Activated CD8-positive, alpha-beta memory T cell treated with anti-CD3 and anti-CD28 coated beads, Interleukin-2, amount 10 ng/mL, durations not matched to agents 7 days and 5 days (primary cell): ENCODE measurements around the gene SGCA. TPM values are rescaled to one million over a fixed set of nuclear protein-coding genes. Genes with fewer than 3 reads are reported as not detected.

Experiments used
- ATAC-seq: fragments of 150-1000 bp; cut with Tn5 transposase; one replicate; pipeline ENCODE4 v1.10.0; 2021; ENCODE audit warnings: moderate library complexity
- CTCF ChIA-PET: fragments of 350-600 bp; sonication (Branson Sonifier 250); formaldehyde crosslinking; loops from one replicate; lab custom pipeline; 2021; ENCODE audit warnings: antibody characterized with exemption; lab: Charles Lee
- DNase-seq: peaks from one replicate; pipeline ENCODE4 v3.0.0-alpha.2; 2020
- H3K27ac Mint-ChIP-seq: one replicate; pipeline ENCODE4 v1.8.0; 2021; ENCODE audit warnings: mild to moderate bottlenecking, mixed read lengths
- H3K27me3 Mint-ChIP-seq: one replicate; pipeline ENCODE4 v1.8.0; 2021; ENCODE audit warnings: mixed read lengths
- H3K36me3 Mint-ChIP-seq: one replicate; pipeline ENCODE4 v1.8.0; 2021; ENCODE audit warnings: mild to moderate bottlenecking, mixed read lengths
- H3K4me1 Mint-ChIP-seq: one replicate; pipeline ENCODE4 v1.8.0; 2021; ENCODE audit warnings: mixed read lengths
- H3K4me3 Mint-ChIP-seq: one replicate; pipeline ENCODE4 v1.8.0; 2021; ENCODE audit warnings: mild to moderate bottlenecking, moderate library complexity, mixed read lengths
- H3K9me3 Mint-ChIP-seq: one replicate; pipeline ENCODE4 v1.8.0; 2022; ENCODE audit warnings: low read depth, mixed read lengths
- total RNA-seq, 2 experiments: library from RNA; stranded (reverse); gene quantifications; one replicate each; pipeline ENCODE4 v1.2.3, GENCODE V29; 2021

SGCA gene
- total RNA-seq, 2 experiments from 2014 or later: 0.23 TPM; not detected in 1

DNA sequence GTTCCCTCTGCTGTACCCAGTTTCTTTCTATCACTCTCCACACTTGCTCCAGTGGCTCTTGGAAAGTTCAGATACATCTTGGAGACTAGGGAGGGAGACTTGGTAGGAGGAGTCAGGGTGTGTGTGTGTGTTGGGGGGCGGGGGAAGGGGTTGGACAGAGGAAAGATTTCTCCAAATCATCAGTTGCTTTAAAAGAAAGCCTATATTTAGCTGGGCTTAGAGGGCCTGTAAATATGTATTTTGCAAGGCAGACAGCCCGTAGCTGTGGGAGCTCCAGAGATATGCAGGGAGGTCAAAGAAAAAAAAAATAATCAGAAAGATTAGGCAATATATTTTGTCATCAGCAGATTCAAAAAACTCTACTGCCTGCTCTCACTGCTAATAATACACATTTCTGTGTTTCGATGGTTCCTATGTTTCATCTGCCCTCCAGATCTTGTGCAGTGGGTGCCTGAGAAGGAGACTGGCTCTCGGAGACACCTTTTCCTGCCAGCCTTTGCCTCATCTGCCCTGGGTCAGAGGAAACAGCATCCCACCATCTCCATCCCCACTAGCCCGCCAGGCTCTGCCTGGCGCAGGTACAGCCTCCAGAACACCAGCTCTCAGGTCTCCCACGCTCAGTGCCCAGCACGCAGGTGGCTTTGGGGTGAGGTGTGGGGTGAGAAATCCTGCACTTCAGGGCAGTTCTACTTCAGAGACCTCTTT is 10.5 kb upstream of the SGCA start:
- ATAC-seq: no peak
- no peak overlapping the region for H3K4me3 Mint-ChIP-seq
- peak overlapping the region; percentile 60 for H3K27ac Mint-ChIP-seq
- no peak for DNase-seq
- H3K9me3 Mint-ChIP-seq: no peaks in the 10 kb centered on the region
- H3K36me3 Mint-ChIP-seq: no peaks in the 10 kb centered on the region
- H3K27me3 Mint-ChIP-seq: peaks cover 2% of the 10 kb centered on the region
- H3K4me1 Mint-ChIP-seq: peaks cover 39% of the 10 kb centered on the region
- CTCF ChIA-PET: interaction anchor here (1.1 to 5.9 kb wide), 5 partner anchors 10 to 61 kb away, joined by 3 to 22 read pairs (median 6); no protein-coding TSS in a partner anchor

DNA sequence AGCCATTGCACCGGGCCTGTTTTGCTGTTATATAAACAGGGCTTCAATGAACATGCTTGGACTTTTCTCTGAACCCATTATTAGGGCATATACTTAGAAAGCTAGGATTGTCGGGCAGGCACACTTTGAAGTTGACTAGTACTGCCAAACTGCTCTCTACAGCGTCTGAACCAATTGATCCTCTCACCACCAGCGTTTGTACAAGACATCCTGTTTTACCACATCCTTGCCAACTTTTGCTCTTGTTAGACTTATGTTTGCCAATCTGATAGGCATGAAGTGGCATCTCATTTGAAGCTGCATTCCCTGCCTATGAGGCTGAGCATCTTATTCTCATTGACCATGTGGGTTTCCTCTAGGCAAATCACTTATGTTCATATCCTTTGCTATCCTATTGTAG is 7.9 kb upstream of the SGCA start:
- no peaks in the 10 kb centered on the region for H3K9me3 Mint-ChIP-seq
- H3K4me3 Mint-ChIP-seq: no peak overlapping the region
- CTCF ChIA-PET: interaction anchor here (1.0 to 5.9 kb wide), 6 partner anchors 8 to 40 kb away, joined by 3 to 22 read pairs (median 6); no protein-coding TSS in a partner anchor
- no peak for DNase-seq
- H3K36me3 Mint-ChIP-seq: no peaks in the 10 kb centered on the region
- ATAC-seq: no peak
- H3K4me1 Mint-ChIP-seq: peaks cover 44% of the 10 kb centered on the region
- peaks cover 8% of the 10 kb centered on the region for H3K27me3 Mint-ChIP-seq
- no peak overlapping the region for H3K27ac Mint-ChIP-seq

DNA sequence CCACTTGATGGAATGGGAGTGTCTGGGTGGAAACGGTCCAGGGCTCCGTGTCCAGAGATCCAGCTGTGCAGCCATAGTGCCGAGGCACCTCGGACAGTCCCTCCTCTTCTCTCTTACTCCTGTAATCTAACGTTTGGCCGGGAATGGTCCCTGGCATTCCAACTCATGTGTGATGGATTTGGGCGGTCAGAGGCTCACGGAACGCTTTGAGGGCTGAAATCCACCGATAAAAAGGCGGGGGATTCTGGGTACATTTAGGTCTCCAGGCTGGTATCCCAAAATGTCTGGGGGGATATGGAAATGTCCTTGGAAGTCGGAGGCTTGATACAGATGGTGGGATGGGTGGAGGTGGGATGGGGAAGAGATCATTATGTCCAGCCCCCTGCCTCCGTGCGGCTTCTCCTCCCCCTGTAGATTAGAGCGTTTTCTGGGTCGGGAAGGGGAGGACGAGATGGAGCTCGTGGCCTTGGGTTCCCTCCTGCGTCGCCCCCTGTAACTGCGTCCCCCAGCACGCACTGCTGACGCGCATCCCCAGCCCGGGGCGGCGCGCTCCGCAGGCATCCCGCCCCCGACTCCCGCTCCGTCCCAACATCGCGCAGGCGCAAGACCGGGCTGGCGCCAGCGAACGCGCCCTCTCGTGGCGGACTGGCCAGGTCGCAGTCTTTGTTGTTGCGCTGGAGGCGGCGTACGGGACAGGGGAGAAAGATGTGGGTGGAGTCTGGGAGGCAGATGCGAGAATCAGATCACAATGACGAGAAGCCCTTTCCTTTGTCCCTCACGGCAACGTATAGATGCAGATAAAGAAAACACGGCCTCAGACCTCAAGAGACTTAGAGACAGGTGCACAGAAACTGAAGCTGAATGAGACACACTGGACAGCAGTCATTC is 4.5 kb upstream of the SGCA start:
- no peaks in the 10 kb centered on the region for H3K36me3 Mint-ChIP-seq
- H3K9me3 Mint-ChIP-seq: no peaks in the 10 kb centered on the region
- H3K4me1 Mint-ChIP-seq: peaks cover 28% of the 10 kb centered on the region
- CTCF ChIA-PET: interaction anchor here (0.5 to 2.8 kb wide), 25 partner anchors 9 to 336 kb away, joined by 3 to 81 read pairs (median 9); partner anchors contain the start of genes PPP1R9B and SAMD14
- ATAC-seq: peak; percentile 98
- H3K27ac Mint-ChIP-seq: peak overlapping the region; percentile 67
- H3K4me3 Mint-ChIP-seq: peak overlapping the region; percentile 77
- peaks cover 8% of the 10 kb centered on the region for H3K27me3 Mint-ChIP-seq
- peak; percentile 96 for DNase-seq

DNA sequence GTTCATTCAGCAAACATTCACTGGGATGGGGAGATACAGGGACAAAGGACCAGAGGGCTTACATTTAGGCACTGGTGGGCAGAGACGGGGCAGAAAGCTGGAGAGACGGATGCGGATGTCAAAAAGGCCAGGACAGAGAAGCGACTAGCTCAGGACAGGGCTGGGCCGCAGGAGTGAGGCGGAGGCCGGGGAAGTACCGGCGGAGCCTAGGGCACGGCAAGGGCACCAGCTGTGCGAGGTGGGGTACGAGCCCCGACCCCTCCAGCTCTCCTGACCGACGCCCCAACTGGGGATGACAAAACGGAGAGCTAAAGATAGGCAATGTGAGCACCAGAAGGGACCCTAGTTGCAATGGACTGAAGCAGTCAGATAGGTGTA is 3.9 kb upstream of the SGCA start:
- ATAC-seq (no peak), DNase-seq (no peak)
- CTCF ChIA-PET: interaction anchor here (0.8 to 2.8 kb wide), 22 partner anchors 8 to 236 kb away, joined by 3 to 81 read pairs (median 10); partner anchors contain the start of genes PPP1R9B and SAMD14
- Mint-ChIP-seq H3K36me3 (no peaks in the 10 kb centered on the region), H3K27me3 (peaks cover 8% of the 10 kb centered on the region), H3K4me3 (peak overlapping the region; percentile 77), H3K27ac (peak overlapping the region; percentile 67), H3K4me1 (peaks cover 28% of the 10 kb centered on the region), H3K9me3 (no peaks in the 10 kb centered on the region)

DNA sequence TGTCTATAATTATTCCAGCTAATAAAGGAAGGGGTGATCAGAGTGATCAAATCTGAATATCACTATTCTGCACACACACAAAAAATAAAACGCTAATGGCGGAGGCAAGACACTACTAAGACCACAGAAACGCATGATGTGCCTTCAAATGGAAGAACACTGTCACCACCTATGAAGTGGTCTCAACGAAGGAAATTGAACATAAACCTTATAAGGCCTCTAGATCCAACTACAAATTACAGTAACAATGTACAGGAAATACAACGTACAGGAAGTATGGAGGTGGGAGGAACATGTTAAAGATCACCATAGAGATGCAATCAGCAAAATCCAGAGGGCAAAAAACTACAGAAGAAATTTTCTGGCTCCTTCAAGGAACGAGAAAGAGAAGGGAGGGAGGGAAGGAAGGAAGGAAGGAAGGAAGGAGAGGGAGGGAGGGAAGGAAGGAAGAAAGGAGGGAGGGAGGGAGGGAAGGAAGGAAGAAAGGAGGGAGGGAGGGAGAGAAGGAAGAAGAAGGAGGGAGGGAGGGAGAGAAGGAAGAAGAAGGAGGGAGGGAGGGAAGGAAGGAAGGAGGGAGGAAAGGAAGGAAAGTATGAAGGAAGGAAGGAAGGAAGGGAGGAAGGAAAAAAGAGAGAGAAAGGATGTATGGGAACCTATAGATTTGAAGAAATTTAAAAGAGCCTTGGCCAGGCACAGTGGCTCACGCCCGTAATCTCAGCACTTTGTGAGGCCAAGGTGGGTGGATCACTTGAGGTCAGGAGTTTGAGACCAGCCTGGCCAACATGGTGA is 3.1 kb upstream of the SGCA start:
- DNase-seq: no peak
- ATAC-seq: no peak
- no peak overlapping the region for H3K4me3 Mint-ChIP-seq
- H3K36me3 Mint-ChIP-seq: no peaks in the 10 kb centered on the region
- no peaks in the 10 kb centered on the region for H3K9me3 Mint-ChIP-seq
- peak overlapping the region; percentile 4 for H3K27ac Mint-ChIP-seq
- CTCF ChIA-PET: interaction anchor here (0.8 to 2.8 kb wide), 25 partner anchors 8 to 235 kb away, joined by 3 to 81 read pairs (median 6); partner anchors contain the start of genes PPP1R9B and SAMD14
- H3K27me3 Mint-ChIP-seq: peaks cover 8% of the 10 kb centered on the region
- peaks cover 28% of the 10 kb centered on the region for H3K4me1 Mint-ChIP-seq

DNA sequence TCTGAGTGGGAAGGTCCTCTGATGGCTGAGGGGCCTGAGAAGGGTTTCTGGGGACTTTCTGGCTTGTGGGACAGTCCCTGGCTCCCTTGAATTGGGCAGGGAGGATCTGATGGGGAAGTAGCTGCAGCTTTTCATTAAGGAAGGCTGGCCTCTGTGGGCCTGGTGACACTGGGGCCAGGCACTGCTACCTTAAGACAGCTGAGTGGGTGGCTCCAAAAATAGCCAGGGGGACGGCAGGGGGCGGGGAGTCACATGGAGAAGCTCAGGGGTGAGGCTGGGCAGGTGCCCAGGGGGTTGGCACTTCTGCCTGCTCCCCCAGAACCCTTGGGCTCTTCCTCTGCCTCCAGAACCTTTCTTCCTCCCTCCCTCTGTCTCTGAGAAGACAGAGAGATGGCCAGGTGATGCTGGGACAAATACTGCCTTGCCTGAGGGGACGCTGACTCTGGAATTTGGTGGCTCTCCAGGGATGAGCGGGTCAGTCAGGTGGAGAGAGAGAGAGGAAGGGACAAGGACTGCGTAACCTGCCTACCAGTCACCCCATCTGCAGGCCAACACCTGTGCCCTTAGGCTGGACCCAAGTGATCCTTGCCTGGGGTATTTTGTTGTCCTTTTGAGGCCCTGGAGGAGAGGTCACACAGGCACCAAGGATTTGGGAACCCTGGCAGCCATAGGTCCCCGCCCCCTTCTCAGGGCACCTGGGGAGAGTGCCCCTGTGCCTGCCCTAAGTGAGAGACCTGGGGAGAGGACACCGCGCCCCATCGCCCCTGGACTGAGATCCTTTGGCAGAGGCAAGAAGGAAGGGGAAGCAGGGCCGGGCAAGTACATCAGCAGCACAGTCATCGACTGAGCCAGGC is 1.7 kb upstream of the SGCA start:
- H3K9me3 Mint-ChIP-seq: no peaks in the 10 kb centered on the region
- peaks cover 23% of the 10 kb centered on the region for H3K4me1 Mint-ChIP-seq
- H3K36me3 Mint-ChIP-seq: no peaks in the 10 kb centered on the region
- DNase-seq (no peak), ATAC-seq (no peak)
- no peak overlapping the region for H3K27ac Mint-ChIP-seq
- CTCF ChIA-PET: interaction anchor here (0.6 to 2.0 kb wide), 10 partner anchors 10 to 1350 kb away, joined by 3 to 5 read pairs (median 4); partner anchors contain the start of gene PPP1R9B
- H3K4me3 Mint-ChIP-seq: no peak overlapping the region
- H3K27me3 Mint-ChIP-seq: peaks cover 8% of the 10 kb centered on the region

DNA sequence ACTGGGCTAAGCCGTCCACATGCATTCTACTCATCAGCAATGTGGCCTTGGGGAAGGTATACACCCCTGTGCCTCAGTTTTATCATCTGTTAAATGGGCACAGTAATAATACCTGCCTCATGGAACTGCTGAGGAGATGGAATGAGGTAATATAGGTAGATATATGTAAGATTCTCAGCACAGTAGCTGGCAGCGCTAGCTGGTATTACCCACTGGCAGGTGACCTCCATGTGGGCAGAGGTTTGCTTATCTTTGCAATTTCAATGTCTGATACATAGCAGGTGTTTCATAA is 1.2 kb upstream of the SGCA start:
- Mint-ChIP-seq H3K4me1 (peaks cover 29% of the 10 kb centered on the region), H3K36me3 (no peaks in the 10 kb centered on the region), H3K9me3 (no peaks in the 10 kb centered on the region), H3K4me3 (no peak overlapping the region), H3K27ac (no peak overlapping the region), H3K27me3 (peaks cover 8% of the 10 kb centered on the region)
- CTCF ChIA-PET: interaction anchor here (1.0 to 2.8 kb wide), 7 partner anchors 9 to 132 kb away, joined by 3 to 10 read pairs (median 4); partner anchors contain the start of gene PDK2
- no peak for ATAC-seq
- no peak for DNase-seq

DNA sequence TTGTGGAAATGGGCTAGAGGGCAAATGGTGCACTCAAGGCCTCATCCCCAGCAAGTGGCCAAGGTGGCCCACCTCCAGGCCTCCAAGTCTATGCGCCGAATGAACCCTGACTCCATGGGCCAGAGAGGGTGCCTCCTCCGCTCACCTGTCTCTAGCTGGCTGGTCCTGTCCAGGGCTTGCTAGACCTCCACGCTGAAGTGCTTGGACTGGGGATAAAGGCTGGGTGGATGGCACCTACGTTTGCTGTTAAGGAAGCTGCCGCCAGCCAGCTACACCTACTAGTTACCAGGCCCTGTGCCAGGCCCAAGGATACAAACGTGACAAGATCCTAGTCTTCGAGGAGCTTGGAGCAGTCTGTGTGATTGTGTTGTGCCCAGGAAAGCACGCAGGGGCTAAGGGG is 739 bp upstream of the SGCA start:
- no peak overlapping the region for H3K27ac Mint-ChIP-seq
- H3K4me3 Mint-ChIP-seq: no peak overlapping the region
- ATAC-seq (no peak), DNase-seq (no peak)
- no peaks in the 10 kb centered on the region for H3K9me3 Mint-ChIP-seq
- peaks cover 8% of the 10 kb centered on the region for H3K27me3 Mint-ChIP-seq
- H3K4me1 Mint-ChIP-seq: peaks cover 29% of the 10 kb centered on the region
- no peaks in the 10 kb centered on the region for H3K36me3 Mint-ChIP-seq
- CTCF ChIA-PET: interaction anchor here (0.8 to 2.8 kb wide), 12 partner anchors 10 to 354 kb away, joined by 3 to 10 read pairs (median 4); partner anchors contain the start of gene PDK2

DNA sequence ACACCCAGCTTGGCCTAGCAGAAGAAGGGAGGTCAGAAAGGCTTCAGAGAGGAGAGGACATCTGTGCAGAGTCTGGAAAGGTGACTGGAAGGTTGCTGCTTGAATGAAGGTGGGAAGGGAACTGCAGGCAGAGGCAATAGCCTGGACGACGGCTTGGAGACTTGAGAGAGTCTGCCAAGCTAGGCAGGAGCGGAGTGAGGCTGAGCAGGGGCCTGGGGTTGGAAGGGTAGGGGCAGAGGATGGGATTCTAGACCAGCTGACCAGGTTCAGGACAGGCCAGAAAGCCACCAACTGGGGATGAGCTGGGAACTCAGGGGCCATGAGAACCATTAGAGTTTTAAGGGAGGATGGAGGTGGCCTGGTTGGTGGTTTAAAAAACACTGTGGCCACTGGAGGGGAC is 339 bp upstream of the SGCA start:
- H3K4me1 Mint-ChIP-seq: peaks cover 31% of the 10 kb centered on the region
- peaks cover 4% of the 10 kb centered on the region for H3K27me3 Mint-ChIP-seq
- no peak for ATAC-seq
- H3K36me3 Mint-ChIP-seq: no peaks in the 10 kb centered on the region
- no peak for DNase-seq
- H3K9me3 Mint-ChIP-seq: no peaks in the 10 kb centered on the region
- H3K27ac Mint-ChIP-seq: no peak overlapping the region
- H3K4me3 Mint-ChIP-seq: no peak overlapping the region
- CTCF ChIA-PET: interaction anchor here (0.8 to 2.8 kb wide), 10 partner anchors 11 to 354 kb away, joined by 3 to 10 read pairs (median 4); partner anchors contain the start of gene PDK2

DNA sequence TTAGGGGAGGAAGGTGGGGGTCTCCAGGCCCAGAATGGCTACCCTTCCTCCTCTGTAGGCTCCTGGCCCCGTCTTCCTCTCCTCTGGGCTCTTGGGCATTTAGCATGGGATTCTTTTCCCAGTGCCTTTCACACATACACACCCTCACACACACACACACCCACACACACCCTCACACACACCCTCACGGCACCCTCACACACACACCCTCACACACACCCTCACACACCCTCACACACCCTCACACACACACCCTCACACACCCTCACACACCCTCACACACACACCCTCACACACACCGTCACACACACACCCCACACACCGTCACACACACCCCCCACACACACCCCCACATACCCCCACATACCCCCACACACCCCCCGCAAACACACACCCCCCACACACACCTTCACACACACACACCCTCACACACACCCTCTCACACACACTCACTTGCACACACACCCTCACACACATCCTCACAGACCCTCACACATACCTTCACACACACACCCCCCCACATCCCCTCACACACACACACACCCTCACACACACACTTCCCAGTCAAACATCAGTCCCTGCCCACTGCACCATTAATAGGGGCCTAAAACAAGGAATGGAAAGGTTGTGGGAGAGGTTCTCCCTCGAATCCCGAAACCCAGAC is 845 bp downstream of the SGCA start:
- H3K27ac Mint-ChIP-seq: no peak overlapping the region
- H3K9me3 Mint-ChIP-seq: no peaks in the 10 kb centered on the region
- no peak for ATAC-seq
- H3K27me3 Mint-ChIP-seq: no peaks in the 10 kb centered on the region
- CTCF ChIA-PET: interaction anchor here (1.3 to 2.8 kb wide), 5 partner anchors 34 to 353 kb away, joined by 3 to 10 read pairs (median 4); no protein-coding TSS in a partner anchor
- H3K4me3 Mint-ChIP-seq: no peak overlapping the region
- DNase-seq: no peak
- no peaks in the 10 kb centered on the region for H3K36me3 Mint-ChIP-seq
- H3K4me1 Mint-ChIP-seq: peaks cover 32% of the 10 kb centered on the region

DNA sequence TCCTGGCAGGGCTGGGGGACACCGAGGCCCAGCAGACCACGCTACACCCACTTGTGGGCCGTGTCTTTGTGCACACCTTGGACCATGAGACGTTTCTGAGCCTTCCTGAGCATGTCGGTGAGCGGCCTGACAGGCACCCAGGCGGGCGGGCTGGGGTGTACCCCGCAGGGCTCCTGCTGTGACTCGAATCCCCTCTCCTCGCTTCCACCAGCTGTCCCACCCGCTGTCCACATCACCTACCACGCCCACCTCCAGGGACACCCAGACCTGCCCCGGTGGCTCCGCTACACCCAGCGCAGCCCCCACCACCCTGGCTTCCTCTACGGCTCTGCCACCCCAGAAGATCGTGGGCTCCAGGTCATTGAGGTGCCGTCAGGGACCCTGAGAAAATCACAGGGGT is 1.6 kb downstream of the SGCA start:
- CTCF ChIA-PET: interaction anchor here (1.3 to 2.8 kb wide), 2 partner anchors 33 to 80 kb away, joined by 4 to 10 read pairs; no protein-coding TSS in a partner anchor
- H3K4me3 Mint-ChIP-seq: no peak overlapping the region
- no peaks in the 10 kb centered on the region for H3K36me3 Mint-ChIP-seq
- H3K9me3 Mint-ChIP-seq: no peaks in the 10 kb centered on the region
- DNase-seq (no peak), ATAC-seq (no peak)
- peaks cover 25% of the 10 kb centered on the region for H3K4me1 Mint-ChIP-seq
- no peaks in the 10 kb centered on the region for H3K27me3 Mint-ChIP-seq
- no peak overlapping the region for H3K27ac Mint-ChIP-seq
